ENCODE measurements around the gene BRICD5. TPM values are rescaled to one million over a fixed set of nuclear protein-coding genes. Genes with fewer than 3 reads are reported as not detected.

The BRICD5 gene
- total RNA-seq, 1 experiment from 2014 or later, result 1.9 TPM

- DNase-seq (ENCODE audit: low spot score), result no peak
- in situ Hi-C loops (cut with HindIII; ENCODE audit: low sequenced_read_pairs), result no loop called here
Measured at GRCh38 chr16:2238150-2238837, 27.6 kb upstream of the BRICD5 start.

GRCh38 chr16:2237493-2238149 is 27.0 kb upstream of the BRICD5 start:
- in situ Hi-C loops (cut with HindIII; ENCODE audit: low sequenced_read_pairs), result no loop called here

GRCh38 chr16:2237102-2237482 is 26.4 kb upstream of the BRICD5 start:
- in situ Hi-C loops (cut with HindIII; ENCODE audit: low sequenced_read_pairs), result no loop called here
- no peak for DNase-seq (ENCODE audit: low spot score)

More at GRCh38 chr16:2237493-2238149, 27.0 kb upstream of the BRICD5 start:
- no peak for DNase-seq (ENCODE audit: low spot score)

- in situ Hi-C loops (cut with HindIII; ENCODE audit: low sequenced_read_pairs), result no loop called here
- DNase-seq (ENCODE audit: low spot score), result peak; percentile 39
Measured at GRCh38 chr16:2236337-2237101, 25.9 kb upstream of the BRICD5 start, which contains the start of gene DNASE1L2. TSS of gene DNASE1L2 (plus strand) at chr16:2236444. CDS start at chr16:2236817, 373 bp downstream.

GRCh38 chr16:2235695-2236336 is 25.2 kb upstream of the BRICD5 start:
- no peak for DNase-seq (ENCODE audit: low spot score)
- in situ Hi-C loops (cut with HindIII; ENCODE audit: low sequenced_read_pairs), result no loop called here

DNA sequence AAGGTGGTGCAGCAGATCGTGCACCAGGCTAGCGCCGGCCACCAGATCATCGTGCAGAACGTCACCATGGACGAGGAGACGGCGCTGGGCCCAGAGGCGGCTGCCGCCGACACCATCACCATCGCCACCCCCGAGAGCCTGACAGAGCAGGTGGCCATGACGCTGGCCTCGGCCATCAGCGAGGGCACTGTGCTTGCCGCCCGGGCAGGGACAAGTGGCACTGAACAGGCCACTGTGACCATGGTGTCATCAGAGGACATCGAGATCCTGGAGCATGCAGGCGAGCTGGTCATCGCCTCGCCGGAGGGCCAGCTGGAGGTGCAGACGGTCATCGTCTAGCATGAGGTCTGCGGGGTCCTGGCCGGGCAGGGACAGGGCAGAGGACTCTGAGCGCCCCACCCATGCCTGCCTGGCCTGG is 24.6 kb upstream of the BRICD5 start:
- DNase-seq (ENCODE audit: low spot score), result no peak
- in situ Hi-C loops (cut with HindIII; ENCODE audit: low sequenced_read_pairs), result no loop called here

- in situ Hi-C loops (cut with HindIII; ENCODE audit: low sequenced_read_pairs), result no loop called here
Measured at GRCh38 chr16:2234813-2235170, 24.1 kb upstream of the BRICD5 start.

GRCh38 chr16:2233872-2234812 is 23.5 kb upstream of the BRICD5 start:
- no peak for DNase-seq (ENCODE audit: low spot score)
- in situ Hi-C loops (cut with HindIII; ENCODE audit: low sequenced_read_pairs), result no loop called here

More at GRCh38 chr16:2234813-2235170, 24.1 kb upstream of the BRICD5 start:
- no peak for DNase-seq (ENCODE audit: low spot score)

DNA sequence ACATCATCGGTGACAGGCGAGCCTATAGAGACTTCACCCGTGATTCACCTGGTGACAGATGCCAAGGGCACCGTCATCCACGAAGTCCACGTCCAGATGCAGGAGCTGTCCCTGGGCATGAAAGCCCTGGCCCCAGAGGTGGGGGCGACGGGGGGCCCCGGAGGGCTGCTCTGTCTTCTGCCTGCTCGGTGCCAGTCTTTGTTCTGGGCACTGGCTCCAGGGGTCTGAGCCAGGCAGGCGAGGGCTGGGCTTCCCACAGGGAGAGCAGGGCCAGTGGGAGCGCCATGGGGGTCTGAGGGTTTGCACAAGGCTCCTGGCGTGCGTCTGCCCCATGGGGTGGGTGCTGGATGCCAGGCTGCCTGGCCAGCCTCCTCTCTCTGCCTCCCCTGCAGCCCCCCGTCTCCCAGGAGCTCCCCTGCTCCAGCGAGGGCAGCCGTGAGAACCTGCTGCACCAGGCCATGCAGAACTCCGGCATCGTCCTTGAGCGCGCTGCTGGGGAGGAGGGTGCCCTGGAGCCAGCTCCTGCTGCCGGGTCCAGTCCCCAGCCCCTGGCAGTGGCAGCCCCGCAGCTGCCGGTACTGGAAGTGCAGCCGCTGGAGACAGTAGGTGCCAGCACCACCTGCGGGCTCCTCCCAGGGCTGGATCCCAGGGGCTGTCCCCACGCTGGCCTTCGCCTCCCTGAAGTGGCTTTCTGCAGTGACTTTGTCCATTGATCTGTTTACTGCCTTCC is 22.5 kb upstream of the BRICD5 start:
- DNase-seq (ENCODE audit: low spot score), result no peak

GRCh38 chr16:2232094-2232990 is 21.7 kb upstream of the BRICD5 start:
- no peak for DNase-seq (ENCODE audit: low spot score)
- in situ Hi-C loops (cut with HindIII; ENCODE audit: low sequenced_read_pairs), result no loop called here

More for the DNA sequence above, 22.5 kb upstream of the BRICD5 start:
- in situ Hi-C loops (cut with HindIII; ENCODE audit: low sequenced_read_pairs), result no loop called here

DNA sequence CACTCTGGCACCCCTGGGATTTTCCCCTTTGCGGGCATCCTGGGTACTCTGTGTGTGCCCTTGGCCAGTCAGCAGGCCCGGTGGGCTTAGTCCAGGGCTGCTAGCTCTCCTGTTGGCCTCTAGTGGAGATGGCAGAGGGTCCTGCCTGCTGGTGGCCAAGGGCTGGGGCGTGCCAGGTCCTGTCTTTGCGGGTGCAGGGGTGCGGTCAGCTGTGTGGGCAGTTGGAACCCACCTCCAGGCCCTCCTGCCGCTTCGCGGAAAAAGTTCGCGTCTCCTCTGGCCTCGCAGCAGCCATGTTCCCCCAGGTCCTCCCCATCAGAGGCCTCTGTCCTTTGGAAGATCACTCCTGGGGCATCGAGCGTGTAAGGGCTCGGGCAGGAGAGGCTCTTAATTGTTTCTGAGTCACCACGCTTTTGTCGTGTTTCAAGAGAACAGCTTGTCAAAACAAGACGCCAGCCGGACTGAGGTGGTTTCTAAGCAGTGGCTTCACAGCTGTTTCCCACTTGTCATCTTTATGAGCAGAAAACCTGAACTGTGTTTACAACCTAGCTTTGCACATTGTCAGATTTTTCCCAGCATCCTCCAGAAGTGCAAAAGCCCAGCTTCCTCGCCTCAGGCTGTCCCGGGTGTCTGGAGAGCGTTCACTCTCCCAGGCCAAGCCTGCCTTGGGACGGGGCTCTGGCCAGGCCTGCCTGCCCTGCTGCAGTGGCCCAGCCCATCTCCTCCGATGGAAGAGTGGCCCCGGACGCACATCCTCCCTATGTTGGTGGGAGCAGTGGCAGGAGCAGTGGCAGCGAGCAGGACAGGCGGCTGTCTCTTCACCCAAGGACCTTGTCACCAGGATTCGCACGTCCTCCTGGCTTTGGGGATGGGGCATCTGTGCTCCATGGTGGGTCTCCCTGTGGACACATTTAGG is 20.6 kb upstream of the BRICD5 start:
- in situ Hi-C loops (cut with HindIII; ENCODE audit: low sequenced_read_pairs), result no loop called here
- no peak for DNase-seq (ENCODE audit: low spot score)

GRCh38 chr16:2230376-2230775 is 19.7 kb upstream of the BRICD5 start:
- in situ Hi-C loops (cut with HindIII; ENCODE audit: low sequenced_read_pairs), result no loop called here
- no peak for DNase-seq (ENCODE audit: low spot score)

DNA sequence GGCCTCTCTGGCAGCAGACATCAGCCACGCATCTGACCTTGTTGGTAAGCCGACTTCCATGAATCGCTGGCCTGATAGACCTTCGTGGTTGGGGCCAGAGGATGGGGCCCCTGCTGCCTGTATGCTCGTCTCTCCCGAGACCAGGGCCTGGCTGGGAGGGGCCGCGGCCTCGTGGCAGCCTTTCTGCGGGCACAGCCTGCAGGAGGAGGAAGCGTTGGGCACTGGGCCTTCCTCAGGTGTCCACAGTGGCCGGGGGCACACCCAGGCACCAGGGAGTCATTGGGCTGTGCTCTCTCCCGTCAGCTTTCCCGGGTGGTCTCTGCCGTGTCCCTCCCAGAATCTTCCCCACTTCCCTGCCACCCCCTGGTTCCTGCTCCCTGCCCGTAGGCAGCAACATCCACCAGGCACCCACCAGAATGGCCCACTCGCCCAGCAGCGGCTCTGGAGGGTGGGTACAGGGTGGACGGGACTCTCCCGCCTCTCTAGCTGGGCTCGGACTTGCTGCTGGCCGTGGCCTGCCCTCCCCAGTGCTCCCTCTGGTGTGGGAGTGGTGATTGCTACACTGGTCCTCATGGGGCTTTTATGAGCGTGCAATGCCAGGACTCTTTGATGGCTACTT is 19.1 kb upstream of the BRICD5 start:
- in situ Hi-C loops (cut with HindIII; ENCODE audit: low sequenced_read_pairs), result no loop called here
- no peak for DNase-seq (ENCODE audit: low spot score)

DNA sequence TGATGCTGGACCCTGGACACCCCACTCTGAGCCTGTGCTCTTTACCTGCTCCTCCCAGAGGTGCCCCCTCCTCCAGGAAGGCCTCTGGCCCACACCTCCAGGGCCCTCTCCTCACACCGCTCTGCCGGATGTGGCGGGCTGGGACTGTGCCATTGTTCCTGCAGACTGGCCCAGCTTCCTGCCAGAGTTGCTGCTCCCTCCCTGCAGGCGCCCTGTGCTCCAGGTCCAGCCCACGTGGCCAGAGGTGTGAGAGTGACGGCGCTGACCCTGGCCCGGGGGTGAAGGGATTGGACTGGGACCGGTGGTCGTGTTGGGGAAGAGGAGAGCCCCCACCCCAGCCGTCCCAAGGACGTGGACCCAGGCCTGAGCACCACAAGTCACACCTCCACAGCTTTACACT is 18.4 kb upstream of the BRICD5 start:
- in situ Hi-C loops (cut with HindIII; ENCODE audit: low sequenced_read_pairs), result no loop called here
- no peak for DNase-seq (ENCODE audit: low spot score)

DNA sequence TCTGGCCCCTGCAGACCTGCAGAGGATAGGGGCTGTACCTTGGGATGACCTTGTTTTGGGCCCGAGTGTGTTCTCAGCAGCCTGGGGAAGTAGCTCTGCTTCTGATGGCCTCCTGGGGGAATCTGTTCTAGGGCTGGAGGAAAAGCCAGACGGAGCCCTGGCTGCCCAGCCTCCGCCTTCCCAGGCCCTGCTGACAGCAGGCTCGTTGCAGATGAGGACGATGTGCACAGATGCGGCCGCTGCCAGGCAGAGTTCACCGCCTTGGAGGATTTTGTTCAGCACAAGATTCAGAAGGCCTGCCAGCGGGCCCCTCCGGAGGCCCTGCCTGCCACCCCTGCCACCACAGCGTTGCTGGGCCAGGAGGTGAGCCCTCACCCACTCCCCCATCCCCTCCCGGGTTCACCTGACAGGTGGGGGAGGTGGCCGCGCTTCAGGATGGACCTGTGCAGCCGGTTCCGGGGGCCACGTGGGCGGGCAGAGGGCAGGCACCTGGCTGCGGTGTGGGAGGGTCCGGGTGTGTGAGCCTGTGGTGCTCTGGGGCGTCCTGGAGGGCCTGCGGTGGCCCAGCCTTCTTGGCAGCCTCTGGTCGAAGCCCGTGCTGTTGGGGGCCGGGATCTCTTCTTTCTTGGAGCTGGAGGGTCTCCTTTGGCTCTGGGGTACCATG is 17.6 kb upstream of the BRICD5 start:
- no peak for DNase-seq (ENCODE audit: low spot score)
- in situ Hi-C loops (cut with HindIII; ENCODE audit: low sequenced_read_pairs), result no loop called here

All from G401 (cell line).